ENCODE data around the gene CTIF.

CTIF gene

GRCh38 chr18:48817021-48817461, 278.2 kb downstream of the CTIF start:
- Histone ChIP-seq H2AK5ac (ENCODE audit: low read depth, low read length) (no peak overlapping the region), H2BK15ac (ENCODE audit: low read length) (no peak overlapping the region), H3K4me1 (ENCODE audit: control insufficient read depth in 2 of 2, insufficient read depth in 1 of 2, low read depth in 1 of 2, low read length in 2 of 2) (peaks cover 5 to 12% of the 10 kb centered on the region in 2 donors), H2BK12ac (ENCODE audit: low read length) (no peak overlapping the region), H3K36me3 (replicated peaks in 1 of 2; ENCODE audit: control insufficient read depth in 2 of 2, insufficient read depth in 2 of 2, low read length in 2 of 2) (peaks cover 0 to 5% of the 10 kb centered on the region in 2 donors), H2BK5ac (ENCODE audit: low read length) (no peak overlapping the region), H3K9me3 (replicated peaks in 1 of 2; ENCODE audit: control insufficient read depth in 2 of 2, insufficient read depth in 1 of 2, low read depth in 1 of 2, low read length in 2 of 2) (peaks cover 0 to 3% of the 10 kb centered on the region in 2 donors), H3K18ac (ENCODE audit: low read length) (no peak overlapping the region), H3K79me1 (ENCODE audit: low read depth, low read length) (no peaks in the 10 kb centered on the region), H2BK120ac (ENCODE audit: low read depth, low read length) (no peak overlapping the region), H3K23ac (ENCODE audit: low read depth, low read length, poor library complexity) (no peak overlapping the region), H3K4me2 (ENCODE audit: insufficient read depth, low read length, poor library complexity, severe bottlenecking) (no peak overlapping the region), H3K4me3 (ENCODE audit: low read length in 2 of 2) (peak overlapping the region in 1 of 2 donors; percentile 1), H3K9ac (ENCODE audit: low read depth, low read length, poor library complexity) (no peak overlapping the region), H2AFZ (ENCODE audit: low read length) (no peak overlapping the region), H4K8ac (ENCODE audit: low read depth, low read length) (no peak overlapping the region), H3K4ac (ENCODE audit: low read length) (no peak overlapping the region), H3K14ac (ENCODE audit: low read length) (no peak overlapping the region), H3K27ac (replicated peaks; ENCODE audit: low read length) (no peak overlapping the region), H3K27me3 (ENCODE audit: control insufficient read depth in 3 of 3, insufficient read depth in 3 of 3, low read depth in 1 of 3, low read length in 3 of 3) (no peaks in the 10 kb centered on the region), H4K91ac (ENCODE audit: low read depth, low read length, poor library complexity) (no peak overlapping the region)
- no peak for DNase-seq (ENCODE audit: low spot score)
- WGBS, 2 donors (ENCODE audit: extremely low coverage in 2 of 2, insufficient read length in 2 of 2, insufficient replicate concordance in 1 of 2): no CpG with 5 or more reads among the region's 17 CpGs

DNA sequence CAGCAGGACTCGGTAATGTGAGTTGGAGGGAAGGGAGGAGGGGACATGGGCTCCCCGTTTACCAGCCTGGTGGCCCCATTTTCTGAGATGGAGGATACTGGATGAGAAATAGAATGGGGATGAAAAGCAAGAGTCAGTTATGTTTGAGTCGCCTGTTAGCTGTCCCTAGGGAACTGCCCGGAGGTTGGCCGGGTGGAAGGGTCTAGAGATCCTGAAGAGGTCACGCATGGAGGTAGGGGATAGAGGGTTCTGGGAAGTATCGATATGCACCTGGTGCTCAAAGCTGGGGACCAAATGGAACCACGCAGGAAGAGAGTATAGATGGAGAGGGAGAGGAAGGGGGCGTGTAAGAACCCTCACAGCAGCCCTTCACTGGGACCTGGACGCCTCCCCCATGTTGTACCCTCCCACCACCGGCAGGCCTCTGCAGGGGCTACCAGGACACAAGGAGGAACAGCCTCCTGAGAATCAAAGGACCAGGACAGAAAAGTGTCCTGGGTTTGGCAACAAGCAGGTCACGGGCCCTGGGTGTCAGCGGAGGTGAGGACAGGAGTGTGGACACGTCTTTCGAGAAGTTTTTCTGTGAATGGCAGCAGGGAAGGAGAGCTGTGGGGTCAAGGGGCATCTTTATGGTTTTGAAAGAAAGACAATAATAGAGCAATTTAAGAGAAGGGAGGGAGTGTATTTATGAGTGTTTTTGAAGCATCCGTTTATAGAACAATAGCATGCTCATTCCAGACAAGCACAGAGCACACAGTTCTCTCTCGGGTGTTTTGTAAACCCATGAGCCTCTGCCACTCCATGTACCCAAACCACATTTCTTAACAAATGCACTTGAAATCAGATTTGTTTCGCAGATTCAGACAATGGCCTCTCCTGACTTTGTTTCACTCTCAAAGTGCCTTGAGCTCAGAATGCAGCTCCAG, 279.8 kb downstream of the CTIF start:
- no CpG with 5 or more reads among the region's 18 CpGs for WGBS, 2 donors (ENCODE audit: extremely low coverage in 2 of 2, insufficient read length in 2 of 2, insufficient replicate concordance in 1 of 2)
- H3K4me1 ChIP-seq (ENCODE audit: control insufficient read depth in 2 of 2, insufficient read depth in 1 of 2, low read depth in 1 of 2, low read length in 2 of 2): peaks cover 5 to 8% of the 10 kb centered on the region in 2 donors
- no peak overlapping the region for H3K9ac ChIP-seq (ENCODE audit: low read depth, low read length, poor library complexity)
- no peak overlapping the region for H4K91ac ChIP-seq (ENCODE audit: low read depth, low read length, poor library complexity)
- no peak overlapping the region for H2BK12ac ChIP-seq (ENCODE audit: low read length)
- H3K27ac ChIP-seq (replicated peaks; ENCODE audit: low read length): no peak overlapping the region
- H3K14ac ChIP-seq (ENCODE audit: low read length): no peak overlapping the region
- no peak overlapping the region for H2BK15ac ChIP-seq (ENCODE audit: low read length)
- no peak overlapping the region for H2AFZ ChIP-seq (ENCODE audit: low read length)
- no peak overlapping the region for H2BK5ac ChIP-seq (ENCODE audit: low read length)
- no peak overlapping the region for H3K4me2 ChIP-seq (ENCODE audit: insufficient read depth, low read length, poor library complexity, severe bottlenecking)
- H2AK5ac ChIP-seq (ENCODE audit: low read depth, low read length): no peak overlapping the region
- H3K36me3 ChIP-seq (replicated peaks in 1 of 2; ENCODE audit: control insufficient read depth in 2 of 2, insufficient read depth in 2 of 2, low read length in 2 of 2): peaks cover 0 to 5% of the 10 kb centered on the region in 2 donors
- H3K27me3 ChIP-seq (ENCODE audit: control insufficient read depth in 3 of 3, insufficient read depth in 3 of 3, low read depth in 1 of 3, low read length in 3 of 3): no peaks in the 10 kb centered on the region
- H3K18ac ChIP-seq (ENCODE audit: low read length): peak overlapping the region; percentile 41
- no peak overlapping the region for H3K23ac ChIP-seq (ENCODE audit: low read depth, low read length, poor library complexity)
- H3K79me1 ChIP-seq (ENCODE audit: low read depth, low read length): no peaks in the 10 kb centered on the region
- H2BK120ac ChIP-seq (ENCODE audit: low read depth, low read length): no peak overlapping the region
- peaks cover 0 to 8% of the 10 kb centered on the region in 2 donors for H3K9me3 ChIP-seq (replicated peaks in 1 of 2; ENCODE audit: control insufficient read depth in 2 of 2, insufficient read depth in 1 of 2, low read depth in 1 of 2, low read length in 2 of 2)
- DNase-seq (ENCODE audit: low spot score): no peak
- no peak overlapping the region for H3K4ac ChIP-seq (ENCODE audit: low read length)
- no peak overlapping the region for H4K8ac ChIP-seq (ENCODE audit: low read depth, low read length)
- H3K4me3 ChIP-seq (ENCODE audit: low read length in 2 of 2): no peak overlapping the region

DNA sequence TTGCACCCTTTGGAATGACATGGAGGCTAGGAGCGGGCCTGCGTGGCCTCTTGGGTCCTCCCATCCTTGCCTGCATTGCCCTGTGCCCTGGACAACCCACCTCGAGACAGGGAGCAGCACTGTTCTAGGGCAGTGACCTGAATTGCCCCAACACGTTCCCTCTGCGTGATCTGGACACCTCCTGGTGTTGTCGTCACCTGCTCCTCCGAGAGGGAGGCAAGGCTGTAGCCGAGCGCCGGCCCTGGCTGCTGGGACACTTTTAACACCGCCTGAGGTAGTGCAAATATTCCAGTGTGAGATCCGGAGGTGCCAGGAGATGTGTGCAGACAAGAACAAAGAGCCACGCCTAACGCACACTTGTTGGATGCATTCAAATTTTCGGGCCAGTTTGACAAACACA, 280.4 kb downstream of the CTIF start:
- Histone ChIP-seq H3K36me3 (replicated peaks in 1 of 2; ENCODE audit: control insufficient read depth in 2 of 2, insufficient read depth in 2 of 2, low read length in 2 of 2) (peaks cover 0 to 5% of the 10 kb centered on the region in 2 donors), H3K79me1 (ENCODE audit: low read depth, low read length) (no peaks in the 10 kb centered on the region), H2BK12ac (ENCODE audit: low read length) (no peak overlapping the region), H4K8ac (ENCODE audit: low read depth, low read length) (no peak overlapping the region), H4K91ac (ENCODE audit: low read depth, low read length, poor library complexity) (no peak overlapping the region), H3K4ac (ENCODE audit: low read length) (no peak overlapping the region), H3K23ac (ENCODE audit: low read depth, low read length, poor library complexity) (no peak overlapping the region), H3K14ac (ENCODE audit: low read length) (no peak overlapping the region), H3K18ac (ENCODE audit: low read length) (peak overlapping the region; percentile 6), H2BK5ac (ENCODE audit: low read length) (no peak overlapping the region), H2AFZ (ENCODE audit: low read length) (no peak overlapping the region), H3K9ac (ENCODE audit: low read depth, low read length, poor library complexity) (no peak overlapping the region), H3K4me2 (ENCODE audit: insufficient read depth, low read length, poor library complexity, severe bottlenecking) (no peak overlapping the region), H2BK120ac (ENCODE audit: low read depth, low read length) (no peak overlapping the region), H2AK5ac (ENCODE audit: low read depth, low read length) (no peak overlapping the region), H3K9me3 (replicated peaks in 1 of 2; ENCODE audit: control insufficient read depth in 2 of 2, insufficient read depth in 1 of 2, low read depth in 1 of 2, low read length in 2 of 2) (peaks cover 0 to 12% of the 10 kb centered on the region in 2 donors), H2BK15ac (ENCODE audit: low read length) (no peak overlapping the region), H3K4me3 (ENCODE audit: low read length in 2 of 2) (no peak overlapping the region), H3K27ac (replicated peaks; ENCODE audit: low read length) (no peak overlapping the region), H3K4me1 (ENCODE audit: control insufficient read depth in 2 of 2, insufficient read depth in 1 of 2, low read depth in 1 of 2, low read length in 2 of 2) (peaks cover 5 to 7% of the 10 kb centered on the region in 2 donors), H3K27me3 (ENCODE audit: control insufficient read depth in 3 of 3, insufficient read depth in 3 of 3, low read depth in 1 of 3, low read length in 3 of 3) (no peaks in the 10 kb centered on the region)
- no CpG with 5 or more reads among the region's 15 CpGs for WGBS, 2 donors (ENCODE audit: extremely low coverage in 2 of 2, insufficient read length in 2 of 2, insufficient replicate concordance in 1 of 2)
- DNase-seq (ENCODE audit: low spot score): no peak

GRCh38 chr18:48819781-48820482, 281.1 kb downstream of the CTIF start:
- Histone ChIP-seq H3K4me1 (ENCODE audit: control insufficient read depth in 2 of 2, insufficient read depth in 1 of 2, low read depth in 1 of 2, low read length in 2 of 2) (peaks cover 6 to 7% of the 10 kb centered on the region in 2 donors), H3K79me1 (ENCODE audit: low read depth, low read length) (no peaks in the 10 kb centered on the region), H3K4me2 (ENCODE audit: insufficient read depth, low read length, poor library complexity, severe bottlenecking) (no peak overlapping the region), H3K4me3 (ENCODE audit: low read length in 2 of 2) (no peak overlapping the region), H3K14ac (ENCODE audit: low read length) (no peak overlapping the region), H3K27me3 (ENCODE audit: control insufficient read depth in 3 of 3, insufficient read depth in 3 of 3, low read depth in 1 of 3, low read length in 3 of 3) (no peaks in the 10 kb centered on the region), H2BK12ac (ENCODE audit: low read length) (no peak overlapping the region), H2BK5ac (ENCODE audit: low read length) (no peak overlapping the region), H2BK120ac (ENCODE audit: low read depth, low read length) (no peak overlapping the region), H2AFZ (ENCODE audit: low read length) (no peak overlapping the region), H2BK15ac (ENCODE audit: low read length) (no peak overlapping the region), H3K18ac (ENCODE audit: low read length) (peak overlapping the region; percentile 46), H3K27ac (replicated peaks; ENCODE audit: low read length) (no peak overlapping the region), H4K8ac (ENCODE audit: low read depth, low read length) (no peak overlapping the region), H3K9me3 (replicated peaks in 1 of 2; ENCODE audit: control insufficient read depth in 2 of 2, insufficient read depth in 1 of 2, low read depth in 1 of 2, low read length in 2 of 2) (peaks cover 0 to 12% of the 10 kb centered on the region in 2 donors), H3K4ac (ENCODE audit: low read length) (no peak overlapping the region), H3K9ac (ENCODE audit: low read depth, low read length, poor library complexity) (no peak overlapping the region), H4K91ac (ENCODE audit: low read depth, low read length, poor library complexity) (no peak overlapping the region), H3K36me3 (replicated peaks in 1 of 2; ENCODE audit: control insufficient read depth in 2 of 2, insufficient read depth in 2 of 2, low read length in 2 of 2) (peaks cover 0 to 5% of the 10 kb centered on the region in 2 donors), H2AK5ac (ENCODE audit: low read depth, low read length) (peak overlapping the region; percentile 65), H3K23ac (ENCODE audit: low read depth, low read length, poor library complexity) (no peak overlapping the region)
- no peak for DNase-seq (ENCODE audit: low spot score)
- WGBS, 2 donors (ENCODE audit: extremely low coverage in 2 of 2, insufficient read length in 2 of 2, insufficient replicate concordance in 1 of 2): no CpG with 5 or more reads among the region's 11 CpGs
